GM11168 (cell line): ENCODE data around the gene ZSWIM1.

Experiments used
- in situ Hi-C: fragments of 300-500 bp; cut with MboI; formaldehyde crosslinking; loops from one replicate; pipeline ENCODE4 v1.12.0; 2022; ENCODE audit warnings: low sequenced_read_pairs; ENCODE audit not compliant: unreplicated experiment

The ZSWIM1 gene

DNA sequence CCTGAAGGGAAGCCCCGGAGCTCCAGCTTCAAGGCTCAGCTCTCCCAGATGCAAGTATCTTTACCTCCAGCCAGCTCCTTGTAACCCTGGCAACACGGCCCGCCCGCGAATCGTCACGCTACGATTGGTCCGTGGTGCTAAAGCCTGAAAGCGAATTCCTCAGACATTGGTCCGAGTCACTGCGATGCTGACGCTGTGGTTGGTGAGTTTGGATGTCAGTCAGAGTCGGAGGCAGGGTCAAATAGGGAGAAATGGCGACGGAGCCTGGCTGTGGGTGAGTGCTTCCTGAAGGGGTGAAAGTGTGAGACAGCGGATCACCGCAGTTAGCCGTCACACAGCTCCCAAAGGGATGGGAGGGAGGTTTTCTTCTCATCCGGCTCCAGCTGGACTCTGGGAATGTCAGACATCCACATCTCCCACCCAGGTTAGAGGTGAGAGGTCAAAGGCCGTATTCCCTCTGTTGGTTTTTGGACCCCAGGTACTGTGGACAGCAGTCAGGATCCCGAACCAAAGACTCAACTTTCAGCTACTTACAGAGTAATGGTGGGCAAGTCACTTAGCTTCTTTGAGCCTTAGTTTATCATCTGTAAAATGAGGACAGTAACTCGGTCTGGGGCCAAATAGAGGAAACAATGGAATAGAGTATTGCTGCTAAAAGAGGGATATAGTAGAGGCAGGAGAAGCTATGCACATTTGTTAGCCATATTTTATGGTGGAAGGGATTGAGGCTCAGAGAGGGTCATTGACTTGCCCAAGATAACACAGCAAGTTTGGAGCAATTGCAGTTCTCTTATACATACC, at the start of gene ZSWIM1:
TSS of gene ZSWIM1 (plus strand) at position 240 of the 801 bp plus-strand sequence. CDS start 1,366 bp downstream, outside the sequence.
- in situ Hi-C loops = no loop called here

DNA sequence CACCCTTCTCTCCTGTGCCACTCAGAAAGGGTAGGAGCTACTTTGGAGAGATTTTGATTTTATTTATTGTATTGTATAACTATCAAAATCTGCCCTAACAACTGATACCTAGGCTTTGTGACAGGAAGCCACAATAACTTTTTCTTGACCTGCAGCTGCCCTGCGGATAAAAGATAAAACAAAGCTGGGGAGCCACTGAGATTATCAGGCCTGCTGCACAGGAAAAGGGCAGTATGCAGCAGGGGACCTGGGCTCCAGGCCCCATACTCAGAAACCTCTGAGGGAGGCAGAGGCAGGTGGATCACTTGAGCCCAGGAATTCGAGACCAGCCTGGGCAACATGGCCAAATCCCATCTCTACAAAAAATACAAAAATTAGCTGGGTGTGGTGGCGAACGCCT, 48.4 kb upstream of the ZSWIM1 start:
- in situ Hi-C loops = no loop called here

DNA sequence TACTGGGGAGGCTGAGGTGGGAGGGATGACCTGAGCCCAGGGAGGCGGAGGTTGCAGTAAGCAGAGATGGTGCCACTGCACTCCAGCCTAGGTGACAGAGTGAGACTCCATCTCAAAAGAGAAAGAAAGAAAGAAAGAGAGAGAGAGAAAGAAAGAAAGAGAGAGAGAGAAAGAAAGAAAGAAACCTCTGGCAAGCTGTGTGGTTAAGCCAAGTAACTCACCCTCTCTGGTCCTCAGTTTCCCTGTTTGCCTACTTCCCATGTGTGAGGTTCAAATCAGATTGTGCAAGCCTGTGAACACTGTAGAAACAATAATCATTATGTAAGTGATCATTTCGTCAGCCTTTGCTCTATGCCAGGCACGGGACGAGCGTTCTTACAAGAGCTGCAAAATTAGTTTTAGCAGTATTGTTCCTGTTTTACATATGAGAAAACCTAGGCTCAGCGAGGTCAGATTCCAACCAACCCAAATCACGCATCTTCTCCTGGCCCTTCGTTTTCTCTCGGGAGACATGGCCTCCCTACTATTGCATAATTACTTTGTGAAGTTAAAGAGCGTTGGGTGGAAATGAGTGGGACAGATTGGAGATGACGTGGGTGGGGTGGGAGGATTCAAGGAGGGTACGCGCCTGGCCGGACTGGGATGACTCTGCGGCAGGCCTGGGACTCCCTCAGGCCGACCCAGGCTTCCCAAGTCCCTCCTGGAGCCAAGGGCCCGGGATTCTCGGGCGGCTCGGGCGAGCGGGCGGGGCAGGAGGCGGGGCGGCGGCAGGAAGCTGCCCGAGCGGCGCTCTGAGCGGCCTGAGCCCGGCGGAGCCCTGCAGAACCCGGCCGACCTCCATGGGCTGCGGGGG, 47.8 kb upstream of the ZSWIM1 start, which contains the start of gene SNX21:
TSS of gene SNX21 (plus strand) at position 770 of the 853 bp plus-strand sequence. CDS start 121 bp downstream, outside the sequence.
- in situ Hi-C loops = no loop called here

DNA sequence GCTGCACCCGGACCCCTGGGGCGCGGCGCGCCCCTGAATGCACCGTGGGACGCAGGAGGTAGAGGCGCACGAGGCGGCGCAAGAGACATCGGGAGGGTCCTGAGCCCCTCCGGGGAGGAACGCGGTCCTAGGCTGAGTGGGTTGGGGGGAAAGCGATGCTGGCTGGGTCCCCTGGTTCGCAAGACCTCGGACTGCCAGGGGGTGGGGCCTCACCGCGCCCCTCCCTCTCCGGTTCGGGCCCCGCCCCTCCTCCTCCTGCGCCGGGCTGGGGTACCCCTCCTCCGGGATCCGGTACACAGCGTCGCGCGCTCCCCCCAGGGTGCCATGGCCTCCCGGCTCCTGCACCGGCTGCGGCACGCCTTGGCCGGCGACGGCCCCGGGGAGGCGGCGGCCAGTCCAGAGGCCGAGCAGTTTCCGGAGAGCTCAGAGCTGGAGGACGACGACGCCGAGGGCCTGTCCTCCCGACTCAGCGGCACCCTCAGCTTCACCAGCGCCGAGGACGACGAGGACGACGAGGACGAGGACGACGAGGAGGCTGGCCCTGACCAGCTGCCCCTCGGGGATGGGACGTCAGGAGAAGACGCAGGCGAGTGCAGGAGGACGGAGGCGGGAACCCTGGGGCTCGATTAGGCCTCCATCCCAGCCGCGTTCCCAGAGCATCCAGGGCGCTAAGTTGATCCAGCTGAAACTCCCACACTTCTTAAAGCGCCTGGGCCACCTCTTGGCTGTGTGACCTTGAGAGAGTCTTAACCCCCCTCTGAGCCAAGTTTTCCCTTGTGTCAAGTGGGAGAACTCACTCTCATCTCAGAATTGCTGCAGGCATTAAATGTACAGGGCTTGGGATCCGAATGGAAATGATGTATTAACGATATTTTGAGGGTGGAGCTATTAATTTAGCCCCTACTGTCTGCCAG, 46.9 kb upstream of the ZSWIM1 start:
- in situ Hi-C loops = no loop called here

DNA sequence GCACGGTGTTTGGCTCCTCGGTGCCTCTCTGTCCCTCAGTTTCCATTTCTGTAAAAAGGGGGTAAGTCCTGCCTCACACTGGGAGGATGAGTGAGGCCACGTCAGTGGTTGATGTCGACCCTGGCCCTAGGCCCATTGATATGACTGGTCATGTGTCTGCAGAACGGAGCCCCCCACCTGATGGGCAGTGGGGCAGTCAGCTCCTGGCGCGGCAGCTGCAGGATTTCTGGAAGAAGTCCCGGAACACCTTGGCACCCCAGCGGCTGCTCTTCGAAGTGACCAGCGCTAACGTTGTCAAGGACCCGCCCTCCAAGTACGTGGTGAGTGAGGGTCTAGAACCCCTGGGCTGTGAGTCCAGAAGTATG, 46.2 kb upstream of the ZSWIM1 start:
- in situ Hi-C loops = no loop called here

DNA sequence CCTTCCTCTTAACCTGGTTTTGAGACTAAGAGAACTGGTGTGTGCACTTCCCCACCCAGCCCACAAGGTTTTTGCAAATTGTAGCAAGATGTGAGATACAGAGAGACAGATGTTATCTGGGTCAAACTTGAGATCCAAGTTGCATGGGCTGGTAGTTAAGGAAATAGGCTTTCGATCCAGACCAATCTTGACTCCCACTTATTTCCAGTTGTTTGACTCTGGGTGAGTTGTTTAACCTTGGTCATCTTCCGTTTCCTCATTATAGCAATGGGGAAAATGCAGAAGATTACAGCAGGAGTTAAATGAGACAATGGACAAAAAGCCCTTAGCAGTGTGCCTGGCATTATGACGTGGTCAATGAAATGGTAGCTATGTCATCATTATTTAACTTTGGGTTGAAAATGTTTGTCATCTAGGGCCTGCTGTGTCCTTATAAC, 45.7 kb upstream of the ZSWIM1 start:
- in situ Hi-C loops = no loop called here

DNA sequence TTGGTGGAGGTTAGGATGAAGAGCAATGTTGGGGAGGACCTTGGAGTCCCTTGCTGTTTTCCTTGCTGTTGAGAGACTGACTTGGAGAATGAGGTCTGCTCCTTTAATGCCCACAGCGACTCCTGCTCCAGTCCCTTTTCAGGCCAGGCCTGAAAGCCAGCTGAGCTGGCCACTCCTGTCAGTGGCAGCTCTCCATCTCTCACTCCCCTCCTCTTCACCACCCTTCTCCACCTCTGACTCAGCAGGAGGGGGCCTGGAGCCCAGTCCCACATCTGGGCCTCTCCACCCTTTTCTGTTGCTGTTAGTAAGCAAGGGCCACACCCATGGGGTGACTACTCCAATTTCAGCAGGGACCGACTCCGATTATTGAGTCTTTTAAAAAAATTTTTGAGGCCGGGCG, 45.2 kb upstream of the ZSWIM1 start:
- in situ Hi-C loops = no loop called here

DNA sequence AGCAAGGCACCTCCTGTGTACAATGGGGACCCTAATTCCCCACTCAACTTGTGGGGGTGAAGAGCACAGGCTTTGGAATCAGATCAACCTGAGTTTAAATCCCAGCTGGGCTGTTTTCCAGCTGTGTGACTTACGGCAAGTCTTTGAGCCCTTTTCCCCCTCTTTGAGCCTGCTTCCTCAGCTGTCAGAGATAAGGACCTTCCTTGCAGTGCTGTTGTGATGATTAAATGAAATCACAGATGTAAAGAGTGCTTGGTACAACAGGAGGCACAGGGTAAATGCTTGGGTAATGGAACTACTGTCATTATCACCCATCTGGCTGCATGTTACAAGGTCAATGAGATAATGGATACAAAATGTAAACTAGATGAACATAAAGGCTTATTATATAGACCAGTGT, 44.2 kb upstream of the ZSWIM1 start:
- in situ Hi-C loops = no loop called here

DNA sequence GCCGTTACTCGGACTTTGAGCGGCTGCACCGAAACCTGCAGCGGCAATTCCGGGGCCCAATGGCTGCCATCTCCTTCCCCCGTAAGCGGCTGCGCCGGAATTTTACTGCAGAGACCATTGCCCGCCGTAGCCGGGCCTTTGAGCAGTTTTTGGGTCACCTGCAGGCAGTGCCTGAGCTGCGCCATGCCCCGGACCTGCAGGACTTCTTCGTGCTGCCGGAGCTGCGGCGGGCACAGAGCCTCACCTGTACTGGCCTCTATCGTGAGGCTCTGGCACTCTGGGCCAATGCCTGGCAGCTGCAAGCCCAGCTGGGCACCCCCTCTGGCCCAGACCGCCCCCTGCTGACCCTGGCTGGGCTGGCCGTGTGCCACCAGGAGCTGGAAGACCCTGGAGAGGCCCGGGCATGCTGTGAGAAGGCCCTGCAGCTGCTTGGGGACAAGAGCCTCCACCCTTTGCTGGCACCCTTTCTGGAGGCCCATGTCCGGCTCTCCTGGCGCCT, 40.3 kb upstream of the ZSWIM1 start:
- in situ Hi-C loops = no loop called here

DNA sequence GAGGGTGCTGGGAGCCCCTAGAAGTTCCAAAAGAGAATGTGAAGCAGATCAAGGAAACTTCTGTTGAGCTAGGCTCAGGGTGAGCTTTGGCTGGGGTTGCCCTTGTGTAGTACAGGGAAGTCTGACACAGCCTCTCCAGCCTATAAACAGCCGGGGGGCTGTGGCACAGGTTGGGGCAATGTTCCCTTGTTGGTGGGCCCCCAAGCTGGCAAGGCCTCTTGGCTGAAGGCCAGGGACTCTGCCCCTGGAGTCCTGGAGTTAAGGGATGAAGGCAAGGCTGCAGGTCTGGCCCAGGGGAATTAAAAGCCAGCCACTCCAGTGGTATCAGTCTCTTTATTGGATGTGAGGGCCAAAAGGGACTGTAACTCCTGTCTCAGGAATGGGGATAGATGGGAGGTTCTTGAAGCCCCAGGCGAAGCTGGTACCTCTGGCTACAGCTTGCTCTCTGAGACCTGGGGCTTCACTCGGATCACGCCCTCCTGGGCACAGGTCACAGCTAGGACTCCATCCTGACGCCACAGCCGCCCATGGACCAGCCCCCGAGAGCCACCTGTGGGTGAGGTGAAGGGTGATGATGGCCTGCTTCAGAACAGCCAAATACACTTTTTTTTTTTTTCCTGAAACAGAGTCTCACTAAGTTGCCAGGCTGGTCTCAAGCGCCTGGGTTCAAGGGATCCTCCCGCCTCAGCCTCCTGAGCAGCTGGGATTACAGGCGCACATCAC, 39.5 kb upstream of the ZSWIM1 start:
- in situ Hi-C loops = no loop called here

DNA sequence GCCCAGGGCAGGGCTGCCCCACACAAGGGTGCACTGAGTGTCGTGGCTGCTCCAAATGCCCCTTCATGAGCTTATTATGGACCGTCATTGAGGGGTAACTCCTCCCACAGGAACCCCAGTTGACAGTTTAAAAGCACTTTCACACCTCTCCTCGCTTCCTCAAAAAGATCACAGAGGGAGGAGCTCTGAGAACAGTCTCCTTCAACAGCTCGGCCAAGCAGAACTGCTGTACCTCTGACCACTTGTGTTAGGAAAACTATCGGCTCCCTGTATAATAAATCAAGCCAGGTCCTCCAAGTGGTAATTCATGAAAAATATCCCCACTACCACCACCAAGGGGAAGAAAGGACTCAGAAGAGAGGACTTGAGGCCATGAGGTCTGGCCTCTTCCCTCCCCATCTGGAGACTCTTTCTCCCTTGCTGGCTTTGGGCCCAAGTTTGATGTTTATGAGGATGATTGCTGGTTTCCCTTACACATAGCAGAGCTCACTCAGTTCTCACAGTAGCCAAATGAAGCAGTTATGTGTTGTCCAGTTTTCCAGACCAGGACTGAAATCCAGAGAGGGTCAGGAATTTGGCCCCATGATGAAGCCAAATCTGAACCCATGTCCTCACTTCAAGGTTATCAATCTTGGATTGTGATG, 38.7 kb upstream of the ZSWIM1 start:
- in situ Hi-C loops = no loop called here

DNA sequence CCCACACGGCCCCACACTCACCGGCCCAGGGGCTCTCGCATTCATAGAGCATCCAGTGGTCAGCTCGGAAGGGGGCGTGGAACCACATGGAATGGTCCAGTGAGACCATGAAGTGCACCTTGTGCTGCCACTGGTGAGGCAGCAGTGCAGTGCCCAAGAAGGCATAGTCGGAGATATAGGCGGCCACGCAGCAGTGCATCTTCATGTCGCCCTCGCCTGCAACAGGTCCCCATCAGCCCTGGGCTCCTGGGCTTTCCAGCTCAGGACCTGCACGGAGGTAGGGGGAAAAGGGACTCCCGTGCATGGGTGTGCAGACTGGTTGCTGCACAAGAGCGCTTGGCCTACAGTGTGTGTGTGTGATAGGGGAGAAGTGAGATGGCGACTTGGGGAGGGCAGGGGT, 37.5 kb upstream of the ZSWIM1 start:
- in situ Hi-C loops = no loop called here

DNA sequence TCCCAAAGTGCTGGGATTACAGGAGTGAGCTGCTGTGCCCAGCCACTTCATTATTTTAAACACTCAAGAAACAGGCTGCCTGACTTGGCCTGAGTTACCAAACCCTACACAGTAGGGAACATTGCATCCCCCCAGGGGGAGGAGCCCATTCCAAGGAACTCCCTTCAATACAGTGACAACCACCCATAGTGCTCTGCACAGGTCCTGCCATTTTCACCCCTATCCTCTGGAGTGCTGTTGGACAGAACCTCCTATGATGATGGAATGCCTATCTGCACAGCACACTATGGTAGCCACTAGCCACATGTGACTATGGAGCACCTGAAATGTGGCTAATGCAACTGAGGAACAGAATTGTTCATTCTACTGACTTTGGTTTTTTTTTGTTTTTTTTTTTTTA, 35.6 kb upstream of the ZSWIM1 start:
- in situ Hi-C loops = no loop called here

DNA sequence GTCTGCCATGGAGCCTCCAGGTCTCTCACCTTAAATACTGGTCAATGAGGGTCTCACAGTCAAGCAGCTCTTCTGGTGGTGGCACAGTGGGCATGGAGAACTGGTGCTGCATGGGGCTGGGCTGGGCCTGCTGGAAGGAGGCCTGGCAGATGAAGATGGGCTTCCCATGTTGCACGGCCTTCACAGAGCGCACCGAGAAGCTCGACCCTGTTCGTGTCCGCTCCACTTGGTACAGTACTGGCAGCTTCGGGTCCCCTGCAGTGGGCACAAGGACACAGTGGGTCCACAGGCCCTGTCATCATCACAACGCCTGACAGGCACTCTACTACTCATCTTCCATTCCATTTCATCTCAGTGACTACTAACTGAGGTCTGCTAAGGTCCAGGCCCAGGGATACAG, 32.6 kb upstream of the ZSWIM1 start:
- in situ Hi-C loops = no loop called here

DNA sequence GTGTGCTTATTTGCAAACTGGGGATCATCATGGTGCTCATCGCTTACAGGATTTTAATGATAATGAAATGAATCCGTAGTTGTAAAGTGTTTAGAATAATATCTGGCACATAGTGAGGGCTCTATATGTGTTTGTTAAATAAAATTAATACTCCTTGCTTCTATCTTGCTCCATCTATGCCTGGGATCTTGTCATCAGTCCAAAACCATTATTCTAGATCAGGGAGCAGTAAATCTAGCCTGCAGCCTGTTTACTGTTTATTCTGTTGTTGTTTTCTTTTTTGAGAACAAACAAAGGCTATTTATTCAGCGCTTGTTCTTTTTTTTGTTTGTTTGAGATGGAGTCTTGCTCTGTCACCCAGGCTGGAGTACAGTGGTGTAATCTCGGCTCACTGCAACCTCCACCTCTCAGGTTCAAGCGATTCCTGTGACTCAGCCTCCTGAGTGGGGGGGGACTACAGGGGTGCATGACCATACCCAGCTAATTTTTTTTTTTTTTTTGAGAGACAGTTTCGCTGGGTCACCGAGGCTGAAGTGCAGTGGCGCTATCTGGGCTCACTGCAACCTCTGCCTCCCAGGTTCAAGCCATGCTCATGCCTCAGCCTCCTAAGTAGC, 32.0 kb upstream of the ZSWIM1 start:
- in situ Hi-C loops = no loop called here

DNA sequence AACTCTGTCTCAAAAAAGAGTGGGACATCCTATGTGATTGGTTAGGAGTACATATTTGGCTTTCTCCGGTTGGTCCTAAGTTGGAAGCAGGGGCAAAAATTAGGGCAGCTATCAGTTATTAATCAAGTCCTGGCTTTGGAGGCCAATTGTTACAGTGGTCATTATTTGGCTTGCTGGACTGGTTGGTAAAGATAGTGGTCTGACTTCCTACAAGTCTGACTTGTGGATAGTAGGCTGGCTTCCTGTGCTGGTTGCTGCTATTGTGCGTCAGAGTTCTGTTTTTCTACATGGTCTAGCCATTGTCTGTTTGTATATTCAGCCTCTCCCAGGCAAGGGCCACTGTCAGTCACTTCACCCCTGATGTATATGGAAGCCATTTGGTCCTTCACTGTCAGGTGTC, 30.8 kb upstream of the ZSWIM1 start:
- in situ Hi-C loops = no loop called here

DNA sequence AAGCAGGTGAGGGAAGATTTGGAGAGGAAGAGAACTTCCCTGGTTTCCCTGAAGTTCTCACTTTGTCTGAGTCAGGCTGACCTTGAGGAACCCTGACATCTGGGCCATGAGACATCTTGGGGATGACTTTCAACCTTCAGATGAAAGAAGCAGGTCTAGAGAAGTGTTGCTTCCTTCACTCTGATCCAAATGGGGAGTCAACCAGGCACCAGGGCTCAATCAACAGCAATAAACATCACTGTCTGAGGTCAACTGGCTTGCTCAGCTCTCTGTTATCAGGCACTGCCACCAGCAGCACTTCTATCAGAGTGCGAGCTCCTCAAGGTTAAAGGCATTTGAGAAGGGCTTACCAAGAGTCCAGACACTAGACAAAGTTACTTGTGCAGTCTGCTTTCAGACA, 30.1 kb upstream of the ZSWIM1 start:
- in situ Hi-C loops = no loop called here

DNA sequence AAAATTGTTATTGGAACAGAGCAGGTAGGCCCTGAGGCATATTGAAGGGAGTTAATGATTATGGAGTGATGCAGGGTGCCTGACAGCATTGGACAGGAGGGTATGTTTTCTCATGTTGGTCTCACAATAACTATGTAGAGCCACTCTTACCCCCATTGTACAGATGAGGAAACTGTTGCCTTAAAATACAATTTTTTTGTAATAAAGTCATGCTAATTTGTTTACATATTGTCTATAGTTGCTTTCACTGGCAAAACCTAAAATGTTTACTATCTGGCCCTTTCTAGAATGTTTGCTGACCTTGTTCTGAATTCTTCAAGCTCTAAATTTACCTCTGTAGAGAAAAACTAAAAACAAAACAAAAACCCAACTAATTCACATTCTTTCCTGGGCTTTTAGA, 29.5 kb upstream of the ZSWIM1 start:
- in situ Hi-C loops = no loop called here

DNA sequence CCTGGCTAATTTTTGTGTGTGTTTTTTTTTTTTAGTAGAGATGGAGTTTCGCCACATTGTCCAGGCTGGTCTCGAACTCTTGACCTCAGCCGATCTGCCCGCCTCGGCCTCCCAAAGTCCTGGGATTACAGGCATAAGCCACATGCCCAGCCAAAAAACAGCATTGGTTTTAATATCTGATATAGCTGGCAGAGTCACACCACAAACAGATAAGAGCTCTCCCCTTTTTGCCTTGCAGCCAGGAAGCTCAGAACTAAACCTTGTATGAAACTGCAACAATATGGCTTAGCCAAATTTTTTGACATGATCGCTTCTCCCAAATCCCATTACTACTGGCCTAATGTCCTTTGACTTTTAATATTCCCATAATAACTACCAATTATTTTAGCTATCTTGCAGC, 28.7 kb upstream of the ZSWIM1 start:
- in situ Hi-C loops = no loop called here
